ENCODE results near the gene OR2H1.

OR2H1 gene

GRCh38 chr6:29465279-29465678, 8.3 kb downstream of the OR2H1 start:
- Mint-ChIP-seq H3K27me3 (peaks cover 26% of the 10 kb centered on the region), H3K4me1 (ENCODE audit: low read depth) (no peaks in the 10 kb centered on the region), H3K9me3 (no peaks in the 10 kb centered on the region), H3K4me3 (no peak overlapping the region), H3K36me3 (ENCODE audit: low read depth) (no peaks in the 10 kb centered on the region), H3K27ac (no peak overlapping the region)

- Mint-ChIP-seq H3K4me1 (ENCODE audit: low read depth) (no peaks in the 10 kb centered on the region), H3K36me3 (ENCODE audit: low read depth) (no peaks in the 10 kb centered on the region), H3K27me3 (peaks cover 26% of the 10 kb centered on the region), H3K4me3 (no peak overlapping the region), H3K9me3 (no peaks in the 10 kb centered on the region), H3K27ac (no peak overlapping the region)
These were observed 8.8 kb downstream of the OR2H1 start for GRCh38 chr6:29465801-29466200.

GRCh38 chr6:29466241-29466640, 9.3 kb downstream of the OR2H1 start:
- no peaks in the 10 kb centered on the region for H3K9me3 Mint-ChIP-seq
- H3K4me1 Mint-ChIP-seq (ENCODE audit: low read depth): no peaks in the 10 kb centered on the region
- no peak overlapping the region for H3K4me3 Mint-ChIP-seq
- H3K36me3 Mint-ChIP-seq (ENCODE audit: low read depth): no peaks in the 10 kb centered on the region
- H3K27me3 Mint-ChIP-seq: peaks cover 22% of the 10 kb centered on the region
- no peak overlapping the region for H3K27ac Mint-ChIP-seq

GRCh38 chr6:29474996-29475395, 18.0 kb downstream of the OR2H1 start:
- Mint-ChIP-seq H3K27me3 (peaks cover 11% of the 10 kb centered on the region), H3K4me1 (ENCODE audit: low read depth) (no peaks in the 10 kb centered on the region), H3K4me3 (no peak overlapping the region), H3K27ac (no peak overlapping the region), H3K9me3 (no peaks in the 10 kb centered on the region), H3K36me3 (ENCODE audit: low read depth) (no peaks in the 10 kb centered on the region)

- H3K4me1 Mint-ChIP-seq (ENCODE audit: low read depth): no peaks in the 10 kb centered on the region
- no peaks in the 10 kb centered on the region for H3K9me3 Mint-ChIP-seq
- H3K36me3 Mint-ChIP-seq (ENCODE audit: low read depth): no peaks in the 10 kb centered on the region
- peaks cover 8% of the 10 kb centered on the region for H3K27me3 Mint-ChIP-seq
- no peak overlapping the region for H3K4me3 Mint-ChIP-seq
- H3K27ac Mint-ChIP-seq: no peak overlapping the region
These were observed 21.0 kb downstream of the OR2H1 start for GRCh38 chr6:29477923-29478450.

- no peak overlapping the region for H3K4me3 Mint-ChIP-seq
- H3K36me3 Mint-ChIP-seq (ENCODE audit: low read depth): no peaks in the 10 kb centered on the region
- H3K27me3 Mint-ChIP-seq: peaks cover 7% of the 10 kb centered on the region
- no peaks in the 10 kb centered on the region for H3K9me3 Mint-ChIP-seq
- no peak overlapping the region for H3K27ac Mint-ChIP-seq
- no peaks in the 10 kb centered on the region for H3K4me1 Mint-ChIP-seq (ENCODE audit: low read depth)
These were observed 21.8 kb downstream of the OR2H1 start for GRCh38 chr6:29478740-29479139.

- no peak overlapping the region for H3K27ac Mint-ChIP-seq
- no peak overlapping the region for H3K4me3 Mint-ChIP-seq
- no peaks in the 10 kb centered on the region for H3K4me1 Mint-ChIP-seq (ENCODE audit: low read depth)
- no peaks in the 10 kb centered on the region for H3K36me3 Mint-ChIP-seq (ENCODE audit: low read depth)
- H3K9me3 Mint-ChIP-seq: no peaks in the 10 kb centered on the region
- peaks cover 7% of the 10 kb centered on the region for H3K27me3 Mint-ChIP-seq
These were observed 22.6 kb downstream of the OR2H1 start for GRCh38 chr6:29479560-29479959.

- H3K27me3 Mint-ChIP-seq: peaks cover 22% of the 10 kb centered on the region
- H3K27ac Mint-ChIP-seq: no peak overlapping the region
- H3K9me3 Mint-ChIP-seq: no peaks in the 10 kb centered on the region
- H3K4me1 Mint-ChIP-seq (ENCODE audit: low read depth): no peaks in the 10 kb centered on the region
- H3K36me3 Mint-ChIP-seq (ENCODE audit: low read depth): no peaks in the 10 kb centered on the region
- no peak overlapping the region for H3K4me3 Mint-ChIP-seq
These were observed 26.2 kb downstream of the OR2H1 start for GRCh38 chr6:29483186-29483585.

GRCh38 chr6:29483735-29484134, 26.8 kb downstream of the OR2H1 start:
- no peaks in the 10 kb centered on the region for H3K36me3 Mint-ChIP-seq (ENCODE audit: low read depth)
- no peak overlapping the region for H3K27ac Mint-ChIP-seq
- no peaks in the 10 kb centered on the region for H3K4me1 Mint-ChIP-seq (ENCODE audit: low read depth)
- H3K27me3 Mint-ChIP-seq: peaks cover 22% of the 10 kb centered on the region
- no peaks in the 10 kb centered on the region for H3K9me3 Mint-ChIP-seq
- H3K4me3 Mint-ChIP-seq: no peak overlapping the region

GRCh38 chr6:29486577-29486976, 29.6 kb downstream of the OR2H1 start:
- Mint-ChIP-seq H3K36me3 (ENCODE audit: low read depth) (no peaks in the 10 kb centered on the region), H3K4me1 (ENCODE audit: low read depth) (no peaks in the 10 kb centered on the region), H3K4me3 (no peak overlapping the region), H3K9me3 (no peaks in the 10 kb centered on the region), H3K27me3 (peaks cover 26% of the 10 kb centered on the region), H3K27ac (no peak overlapping the region)

GRCh38 chr6:29487131-29487530, 30.2 kb downstream of the OR2H1 start:
- Mint-ChIP-seq H3K36me3 (ENCODE audit: low read depth) (no peaks in the 10 kb centered on the region), H3K9me3 (no peaks in the 10 kb centered on the region), H3K27ac (no peak overlapping the region), H3K27me3 (peaks cover 23% of the 10 kb centered on the region), H3K4me3 (no peak overlapping the region), H3K4me1 (ENCODE audit: low read depth) (no peaks in the 10 kb centered on the region)

GRCh38 chr6:29487660-29488059, 30.7 kb downstream of the OR2H1 start, which contains the start of gene MAS1L:
TSS of gene MAS1L (minus strand) at chr6:29487956. CDS start at chr6:29487902, 54 bp downstream.
- H3K9me3 Mint-ChIP-seq: no peaks in the 10 kb centered on the region
- peaks cover 23% of the 10 kb centered on the region for H3K27me3 Mint-ChIP-seq
- no peaks in the 10 kb centered on the region for H3K36me3 Mint-ChIP-seq (ENCODE audit: low read depth)
- no peaks in the 10 kb centered on the region for H3K4me1 Mint-ChIP-seq (ENCODE audit: low read depth)
- no peak within 1 kb of the TSS for H3K27ac Mint-ChIP-seq
- no peak within 1 kb of the TSS for H3K4me3 Mint-ChIP-seq

GRCh38 chr6:29488874-29489273, 31.9 kb downstream of the OR2H1 start:
- Mint-ChIP-seq H3K4me3 (no peak overlapping the region), H3K9me3 (no peaks in the 10 kb centered on the region), H3K27ac (no peak overlapping the region), H3K27me3 (peaks cover 19% of the 10 kb centered on the region), H3K36me3 (ENCODE audit: low read depth) (no peaks in the 10 kb centered on the region), H3K4me1 (ENCODE audit: low read depth) (no peaks in the 10 kb centered on the region)

GRCh38 chr6:29489286-29489685, 32.3 kb downstream of the OR2H1 start:
- no peaks in the 10 kb centered on the region for H3K36me3 Mint-ChIP-seq (ENCODE audit: low read depth)
- H3K27me3 Mint-ChIP-seq: peaks cover 19% of the 10 kb centered on the region
- H3K4me3 Mint-ChIP-seq: no peak overlapping the region
- H3K9me3 Mint-ChIP-seq: no peaks in the 10 kb centered on the region
- H3K27ac Mint-ChIP-seq: no peak overlapping the region
- no peaks in the 10 kb centered on the region for H3K4me1 Mint-ChIP-seq (ENCODE audit: low read depth)

GRCh38 chr6:29490055-29490454, 33.1 kb downstream of the OR2H1 start:
- Mint-ChIP-seq H3K36me3 (ENCODE audit: low read depth) (no peaks in the 10 kb centered on the region), H3K27ac (no peak overlapping the region), H3K4me3 (no peak overlapping the region), H3K4me1 (ENCODE audit: low read depth) (no peaks in the 10 kb centered on the region), H3K9me3 (no peaks in the 10 kb centered on the region), H3K27me3 (peaks cover 19% of the 10 kb centered on the region)

GRCh38 chr6:29490552-29490951, 33.6 kb downstream of the OR2H1 start:
- Mint-ChIP-seq H3K27me3 (peaks cover 19% of the 10 kb centered on the region), H3K9me3 (no peaks in the 10 kb centered on the region), H3K4me1 (ENCODE audit: low read depth) (no peaks in the 10 kb centered on the region), H3K36me3 (ENCODE audit: low read depth) (no peaks in the 10 kb centered on the region), H3K27ac (no peak overlapping the region), H3K4me3 (no peak overlapping the region)
